H1 (cell line): Measurements from ENCODE around the gene AEBP1. TPM values are rescaled to one million over a fixed set of nuclear protein-coding genes. Genes with fewer than 3 reads are reported as not detected.

Experiments
- CTCF ChIA-PET: fragments of 300-600 bp; sonication (Branson Sonifier 250); formaldehyde crosslinking; loops from one replicate; lab custom pipeline; 2021; ENCODE audit not compliant: partially characterized antibody; lab: Charles Lee
- POLR2A ChIA-PET: fragments of 300-600 bp; sonication (Branson Sonifier 250); formaldehyde crosslinking; loops from one replicate; lab custom pipeline; 2021; ENCODE audit warnings: inconsistent platforms; ENCODE audit not compliant: partially characterized antibody; lab: Charles Lee
- DNase-seq, 2 experiments: peaks; one replicate each; pipeline versions ENCODE4 v3.0.0 to v3.0.0-alpha.2; 2010 to 2022; ENCODE audit warnings: low spot score in 2 of 2, low read depth in 1 of 2, mixed read lengths in 1 of 2
- FAIRE-seq: peaks from 2 replicates; lab custom pipeline; 2011; peaks lifted over from hg19 to GRCh38; lab: Jason Lieb, UNC
- H2AFZ ChIP-seq: 2 replicates; pipeline ENCODE4 v1.8.1; 2012; ENCODE audit warnings: low read length, inconsistent platforms
- H2AK5ac ChIP-seq: 2 replicates; pipeline ENCODE4 v1.6.1; 2013; ENCODE audit warnings: low read depth, low read length
- H2BK120ac ChIP-seq: replicated peaks from 2 replicates; pipeline ENCODE3; 2013; ENCODE audit warnings: low read depth, low read length, inconsistent platforms
- H2BK12ac ChIP-seq: 2 replicates; pipeline ENCODE4 v1.6.1; 2013; ENCODE audit warnings: low read depth, low read length
- H2BK15ac ChIP-seq: 2 replicates; pipeline ENCODE4 v1.6.1; 2013; ENCODE audit warnings: low read length
- H2BK20ac ChIP-seq: 2 replicates; pipeline ENCODE4 v1.6.1; 2013; ENCODE audit warnings: low read length
- H2BK5ac ChIP-seq: 2 replicates; pipeline ENCODE4 v1.6.1; 2013; ENCODE audit warnings: low read depth, low read length
- H3K14ac ChIP-seq: 2 replicates; pipeline ENCODE4 v1.6.1; 2013; ENCODE audit warnings: inconsistent platforms; ENCODE audit not compliant: insufficient read length
- H3K18ac ChIP-seq: 2 replicates; pipeline ENCODE4 v1.6.1; 2013; ENCODE audit warnings: low read length; ENCODE audit errors: extremely low read depth
- H3K23ac ChIP-seq: 2 replicates; pipeline ENCODE4 v1.6.1; 2013; ENCODE audit warnings: inconsistent platforms; ENCODE audit not compliant: insufficient read length
- H3K23me2 ChIP-seq: 2 replicates; pipeline ENCODE4 v1.6.1; 2013; ENCODE audit warnings: low read depth, low read length
- H3K27ac ChIP-seq: 2 replicates; pipeline ENCODE4 v1.6.1; 2011; ENCODE audit warnings: low read depth, low read length, inconsistent platforms
- H3K27me3 ChIP-seq, 4 experiments: replicated peaks in 1 of 4; 1 replicate in 1 of 4; 2 replicates in 3 of 4; pipeline versions ENCODE4 v1.6.1 to v1.8.1; 2011 to 2013; ENCODE audit warnings: low read length in 3 of 4, mild to moderate bottlenecking in 3 of 4, inconsistent platforms in 2 of 4, mixed read lengths in 2 of 4, moderate library complexity in 1 of 4; ENCODE audit not compliant: control insufficient read depth in 3 of 4, insufficient read depth in 3 of 4; ENCODE audit errors: extremely low read depth in 1 of 4
- H3K36me3 ChIP-seq, 4 experiments: 2 replicates each; pipeline versions ENCODE4 v1.6.1 to v1.8.1; 2011 to 2013; ENCODE audit warnings: mild to moderate bottlenecking in 4 of 4, low read length in 3 of 4, moderate library complexity in 2 of 4, control low read depth in 1 of 4, inconsistent platforms in 1 of 4; ENCODE audit not compliant: insufficient read depth in 4 of 4, control insufficient read depth in 2 of 4
- H3K4ac ChIP-seq: replicated peaks from 2 replicates; pipeline ENCODE3; 2013; ENCODE audit warnings: low read length, low read depth, mixed read lengths, inconsistent platforms; ENCODE audit not compliant: insufficient read length
- H3K4me1 ChIP-seq, 4 experiments: replicated peaks in 1 of 4; 1 replicate in 1 of 4; 2 replicates in 3 of 4; pipeline versions ENCODE4 v1.6.1 to v1.8.1; 2011 to 2013; ENCODE audit warnings: low read length in 3 of 4, inconsistent platforms in 2 of 4, mixed read lengths in 1 of 4; ENCODE audit not compliant: insufficient read depth in 4 of 4, control insufficient read depth in 3 of 4
- H3K4me2 ChIP-seq, 2 experiments: 2 replicates each; pipeline versions ENCODE4 v1.6.1 to v1.8.1; 2011 to 2013; ENCODE audit warnings: low read depth in 2 of 2, low read length in 2 of 2, control low read depth in 1 of 2, inconsistent platforms in 1 of 2, mild to moderate bottlenecking in 1 of 2; ENCODE audit not compliant: insufficient read depth in 1 of 2
- H3K4me3 ChIP-seq, 4 experiments: fragments of 200-600, 300-600 bp in 1 of 4; sonication (generic), shearing (Covaris generic), sonication (Bioruptor Twin) in 1 of 4; 2 replicates each; pipeline versions ENCODE4 v1.5.1 to v1.8.1; 2011 to 2016; ENCODE audit warnings: low read length in 4 of 4, low read depth in 3 of 4, control low read depth in 2 of 4, inconsistent platforms in 2 of 4, mild to moderate bottlenecking in 2 of 4, mixed read lengths in 1 of 4, moderate library complexity in 1 of 4; ENCODE audit not compliant: insufficient read depth in 2 of 4; ENCODE audit errors: extremely low read depth in 1 of 4
- H3K56ac ChIP-seq: replicated peaks from 2 replicates; pipeline ENCODE3; 2013; ENCODE audit warnings: low read depth, mild to moderate bottlenecking, mixed read lengths, low read length, inconsistent platforms; ENCODE audit not compliant: insufficient read length
- H3K79me1 ChIP-seq: 2 replicates; pipeline ENCODE4 v1.6.1; 2013; ENCODE audit warnings: low read depth, low read length, control low read depth
- H3K79me2 ChIP-seq, 2 experiments: 2 replicates each; pipeline versions ENCODE4 v1.6.1 to v1.8.1; 2012 to 2013; ENCODE audit warnings: low read length in 2 of 2, mild to moderate bottlenecking in 2 of 2, inconsistent platforms in 1 of 2; ENCODE audit not compliant: insufficient read depth in 2 of 2, control insufficient read depth in 1 of 2
- H3K9ac ChIP-seq, 4 experiments: replicated peaks in 1 of 4; 1 replicate in 1 of 4; 2 replicates in 3 of 4; pipeline versions ENCODE4 v1.6.1 to v1.8.1; 2011 to 2013; ENCODE audit warnings: low read depth in 3 of 4, low read length in 3 of 4, control low read depth in 2 of 4, mild to moderate bottlenecking in 2 of 4, moderate library complexity in 2 of 4, inconsistent platforms in 1 of 4; ENCODE audit errors: extremely low read depth in 1 of 4
- H3K9me3 ChIP-seq, 2 experiments: 2 replicates each; pipeline versions ENCODE4 v1.6.1 to v1.8.1; 2012 to 2013; ENCODE audit warnings: mild to moderate bottlenecking in 2 of 2, moderate library complexity in 2 of 2, control low read depth in 1 of 2, inconsistent platforms in 1 of 2, low read depth in 1 of 2, low read length in 1 of 2, mixed read lengths in 1 of 2; ENCODE audit not compliant: insufficient read depth in 2 of 2
- H4K20me1 ChIP-seq, 2 experiments: replicated peaks in 1 of 2; 2 replicates each; pipeline versions ENCODE3 to v1.8.1; 2011 to 2013; ENCODE audit warnings: inconsistent platforms in 2 of 2, low read length in 2 of 2, mild to moderate bottlenecking in 1 of 2; ENCODE audit not compliant: insufficient read depth in 2 of 2, control insufficient read depth in 1 of 2
- H4K5ac ChIP-seq: 2 replicates; pipeline ENCODE4 v1.6.1; 2013; ENCODE audit warnings: low read length, low read depth, mixed read lengths, inconsistent platforms; ENCODE audit not compliant: insufficient read length
- H4K8ac ChIP-seq: 2 replicates; pipeline ENCODE4 v1.8.0; 2013; ENCODE audit warnings: mild to moderate bottlenecking, moderate library complexity, low read length, inconsistent platforms; ENCODE audit not compliant: insufficient read depth; ENCODE audit errors: extremely low read depth
- H4K91ac ChIP-seq: replicated peaks from 2 replicates; pipeline ENCODE3; 2013; ENCODE audit warnings: low read length, mixed read lengths, inconsistent platforms; ENCODE audit not compliant: insufficient read length
- BRCA1 ChIP-seq: IDR thresholded peaks from 2 replicates; pipeline ENCODE4 v1.6.1; 2012; ENCODE audit warnings: low read depth, low read length, improper control_type of control experiment
- CBX8 ChIP-seq: fragments of 300-800, 300-1000 bp; sonication (generic); IDR thresholded peaks from 2 replicates; pipeline ENCODE4 v1.7.1; 2016; ENCODE audit warnings: low read depth, low read length, borderline replicate concordance
- CEBPB ChIP-seq: IDR thresholded peaks from 2 replicates; pipeline ENCODE4 v1.6.1; 2012; ENCODE audit warnings: low read depth, low read length
- CHD1 ChIP-seq: IDR thresholded peaks from 2 replicates; pipeline ENCODE4 v1.6.1; 2012; ENCODE audit warnings: low read depth, low read length, improper control_type of control experiment
- EZH2 ChIP-seq: fragments of 200-600 bp; sonication (generic); IDR thresholded peaks from 2 replicates; pipeline ENCODE4 v1.7.1; 2012; ENCODE audit warnings: low read depth, mild to moderate bottlenecking, moderate library complexity, low read length, inconsistent platforms; ENCODE audit not compliant: severe bottlenecking
- JUN ChIP-seq: IDR thresholded peaks from 2 replicates; pipeline ENCODE4 v1.6.1; 2011; ENCODE audit warnings: low read depth, mild to moderate bottlenecking, improper control_type of control experiment, low read length
- KDM5A ChIP-seq: fragments of 200-600 bp; IDR thresholded peaks from 2 replicates; pipeline ENCODE4 v1.7.1; 2012; ENCODE audit warnings: mild to moderate bottlenecking, low read length, inconsistent platforms, mixed read lengths
- MAX ChIP-seq: IDR thresholded peaks from 2 replicates; pipeline ENCODE4 v1.6.1; 2012; ENCODE audit warnings: inconsistent platforms
- RNF2 ChIP-seq: fragments of 200-900, 300-1000 bp; sonication (generic); IDR thresholded peaks from 2 replicates; pipeline ENCODE4 v1.7.1; 2016; ENCODE audit warnings: borderline replicate concordance, low read depth, mild to moderate bottlenecking, antibody characterized with exemption, low read length; ENCODE audit not compliant: poor library complexity, severe bottlenecking; ENCODE audit errors: missing control alignments
- SIRT6 ChIP-seq: IDR thresholded peaks from one replicate; pipeline ENCODE4 v1.7.1; 2012; ENCODE audit warnings: low read length, inconsistent platforms
- SP2 ChIP-seq: IDR thresholded peaks from 2 replicates; pipeline ENCODE4 v1.6.1; 2012; ENCODE audit warnings: mild to moderate bottlenecking, low read length, inconsistent platforms
- TBP ChIP-seq: IDR thresholded peaks from 2 replicates; pipeline ENCODE4 v1.6.1; 2011; ENCODE audit warnings: low read depth, low read length, improper control_type of control experiment
- whole genome bisulfite sequencing, 2 experiments: shearing (Covaris generic) in 1 of 2; methylation state at CpG; one replicate each; pipeline versions ENCODE4 v1.1.6 to v1.1.7; 2013 to 2015; ENCODE audit warnings: low lambda C conversion rate in 2 of 2, mixed read lengths in 2 of 2, inconsistent platforms in 1 of 2, low coverage in 1 of 2, missing lambda C conversion rate in 1 of 2; ENCODE audit not compliant: insufficient replicate concordance in 2 of 2, insufficient coverage in 1 of 2, insufficient read length in 1 of 2; ENCODE audit errors: extremely low coverage in 1 of 2, missing lambda C conversion rate in 1 of 2; 5-methylcytosine and 5-hydroxymethylcytosine counted together
- polyA plus RNA-seq, 7 experiments: library from polyadenylated mRNA; depleted of rRNA in 3 of 7; stranded (reverse) in 5 of 7; unstranded in 2 of 7; fragments of >200 nt in 5 of 7; fragments of 200-250 nt in 2 of 7; gene quantifications; 1 replicate in 5 of 7; 2 replicates in 1 of 7; 4 replicates in 1 of 7; pipeline versions ENCODE4 v1.2.1 to v1.2.3, GENCODE V29; 2011 to 2013; ENCODE audit warnings: missing spikeins in 2 of 7, mixed read lengths in 2 of 7
- total RNA-seq: library from RNA; stranded (reverse); fragmentation: NEBNext Ultra II Directional; extraction: Animal tissue kit (Norgen Biotek cat#: 25700); gene quantifications from 2 replicates; pipeline ENCODE4 v1.2.1, GENCODE V29; 2021
- TF ChIP-seq, protein P1 (sequence below): IDR thresholded peaks from 2 replicates; pipeline ENCODE4 v1.6.1; 2011; ENCODE audit warnings: low read depth, mild to moderate bottlenecking, low read length; ENCODE audit not compliant: insufficient read depth

Gene AEBP1
- total and polyA plus RNA-seq, 2 of the 8 experiments (the other 6 are each of a cell fraction or from before 2014, with no cell fraction given): 10.4 to 41.2 TPM

DNA sequence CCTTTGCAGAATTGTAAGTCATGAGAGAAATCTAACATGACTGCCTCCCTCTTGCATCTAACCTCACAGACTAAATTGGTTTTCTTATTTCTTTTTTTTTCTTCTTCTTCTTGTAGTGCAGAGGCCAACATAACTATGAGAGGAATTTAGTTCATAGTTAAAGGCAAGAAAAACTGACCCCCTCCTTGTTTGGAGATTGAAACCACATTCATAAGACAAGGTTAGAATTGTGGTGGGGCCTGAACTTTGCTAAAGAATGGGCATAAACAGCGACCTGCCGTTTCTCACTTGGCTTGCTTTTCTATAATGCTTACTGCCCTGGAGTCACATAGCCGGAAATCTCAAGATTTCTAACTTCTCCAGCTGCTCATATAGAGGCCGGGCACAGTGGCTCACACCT, 19.4 kb upstream of the AEBP1 start:
- no peak overlapping the region for H3K4me3 ChIP-seq
- H3K27ac ChIP-seq: no peak overlapping the region
- no peak overlapping the region for H2BK12ac ChIP-seq
- peaks cover 4% of the 10 kb centered on the region; the same call in 1 of the 2 replicates for H3K23me2 ChIP-seq
- H2BK120ac ChIP-seq: no peak overlapping the region
- no peak for DNase-seq
- no peak for TF ChIP-seq KDM5A
- no peak for TF ChIP-seq MAX
- TF ChIP-seq JUN: no peak
- no peak for TF ChIP-seq RNF2
- no peak for TF ChIP-seq SP2
- no peak for TF ChIP-seq CBX8
- no peak for TF ChIP-seq EZH2
- no peak for TF ChIP-seq TBP
- no peak for TF ChIP-seq CHD1
- TF ChIP-seq SIRT6: no peak
- no peak for TF ChIP-seq BRCA1
- TF ChIP-seq, protein P1, sequence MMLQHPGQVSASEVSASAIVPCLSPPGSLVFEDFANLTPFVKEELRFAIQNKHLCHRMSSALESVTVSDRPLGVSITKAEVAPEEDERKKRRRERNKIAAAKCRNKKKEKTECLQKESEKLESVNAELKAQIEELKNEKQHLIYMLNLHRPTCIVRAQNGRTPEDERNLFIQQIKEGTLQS: no peak
- TF ChIP-seq CEBPB: no peak
- TF ChIP-seq, all 59 proteins: peak for 0
- Histone ChIP-seq H2AK5ac (no peak overlapping the region), H3K27me3 (no peaks in the 10 kb centered on the region; a peak in 2 of 7 replicates), H4K5ac (no peak overlapping the region), H4K8ac (no peak overlapping the region), H3K9ac (no peak overlapping the region), H3K79me2 (no peaks in the 10 kb centered on the region), H3K4me1 (no peaks in the 10 kb centered on the region; a peak in 1 of 7 replicates), H3K14ac (no peak overlapping the region), H3K9me3 (no peaks in the 10 kb centered on the region), H3K36me3 (no peaks in the 10 kb centered on the region), H3K18ac (no peak overlapping the region), H3K79me1 (no peaks in the 10 kb centered on the region), H2BK20ac (no peak overlapping the region), H3K4ac (no peak overlapping the region), H3K56ac (no peak overlapping the region), H3K4me2 (no peak overlapping the region), H4K91ac (no peak overlapping the region), H4K20me1 (no peaks in the 10 kb centered on the region), H2BK15ac (no peak overlapping the region), H2BK5ac (no peak overlapping the region), H3K23ac (no peak overlapping the region), H2AFZ (no peak overlapping the region)
- POLR2A ChIA-PET: interaction anchor here (1.5 kb wide), 1 partner anchor 12 kb away, joined by 3 read pairs; no protein-coding TSS in a partner anchor
- CTCF ChIA-PET: interaction anchor here (0.9 to 1.5 kb wide), 7 partner anchors 11 to 117 kb away, joined by 3 to 4 read pairs (median 3); no protein-coding TSS in a partner anchor
- no peak for FAIRE-seq
- 64% methylated on average over 4 of the region's 4 CpGs; no CpG with 5 or more reads in 1 of the 2 experiments for WGBS, 2 experiments
